Chondrocyte (in vitro differentiated cells): Measurements from ENCODE around the gene PPFIBP1. TPM values are rescaled to one million over a fixed set of nuclear protein-coding genes. Genes with fewer than 3 reads are reported as not detected.

Source experiments
- DNase-seq: peaks from one replicate; pipeline ENCODE4 v3.0.0; 2021; ENCODE audit warnings: mixed read lengths, low spot score
- H3K27ac Mint-ChIP-seq: one replicate; pipeline ENCODE4 v1.8.0; 2021; ENCODE audit warnings: mild to moderate bottlenecking, moderate library complexity, mixed read lengths; ENCODE audit not compliant: unreplicated experiment
- H3K27me3 Mint-ChIP-seq: 2 replicates; pipeline ENCODE4 v1.8.0; 2021; ENCODE audit warnings: low read depth, mixed read lengths
- H3K36me3 Mint-ChIP-seq: 2 replicates; pipeline ENCODE4 v1.8.0; 2021; ENCODE audit warnings: low read depth, mixed read lengths
- H3K4me1 Mint-ChIP-seq: 2 replicates; pipeline ENCODE4 v1.8.0; 2021; ENCODE audit warnings: low read depth, mild to moderate bottlenecking, mixed read lengths
- H3K4me3 Mint-ChIP-seq: one replicate; pipeline ENCODE4 v1.8.0; 2021; ENCODE audit warnings: mild to moderate bottlenecking, moderate library complexity, mixed read lengths; ENCODE audit not compliant: unreplicated experiment
- H3K9me3 Mint-ChIP-seq: 2 replicates; pipeline ENCODE4 v1.8.0; 2021; ENCODE audit warnings: low read depth, mixed read lengths
- total RNA-seq: library from RNA; stranded (reverse); gene quantifications from 3 replicates; pipeline ENCODE4 v1.2.1, GENCODE V29; 2021
- TF ChIP-seq, protein P1 (sequence below): fragments of 200-600 bp; sonication (generic); IDR thresholded peaks from 2 replicates; pipeline ENCODE4 v1.5.0; 2021; ENCODE audit warnings: antibody characterized with exemption, mild to moderate bottlenecking, moderate library complexity

Gene PPFIBP1
- total RNA-seq, 1 donor from 2014 or later, result 85.0 TPM

- peaks cover 21% of the 10 kb centered on the region for H3K4me1 Mint-ChIP-seq
- no peaks in the 10 kb centered on the region for H3K9me3 Mint-ChIP-seq
- H3K27me3 Mint-ChIP-seq, result no peaks in the 10 kb centered on the region
- peaks cover 2% of the 10 kb centered on the region for H3K36me3 Mint-ChIP-seq
- no peak overlapping the region for H3K4me3 Mint-ChIP-seq
- H3K27ac Mint-ChIP-seq, result no peak overlapping the region
- TF ChIP-seq, protein P1, sequence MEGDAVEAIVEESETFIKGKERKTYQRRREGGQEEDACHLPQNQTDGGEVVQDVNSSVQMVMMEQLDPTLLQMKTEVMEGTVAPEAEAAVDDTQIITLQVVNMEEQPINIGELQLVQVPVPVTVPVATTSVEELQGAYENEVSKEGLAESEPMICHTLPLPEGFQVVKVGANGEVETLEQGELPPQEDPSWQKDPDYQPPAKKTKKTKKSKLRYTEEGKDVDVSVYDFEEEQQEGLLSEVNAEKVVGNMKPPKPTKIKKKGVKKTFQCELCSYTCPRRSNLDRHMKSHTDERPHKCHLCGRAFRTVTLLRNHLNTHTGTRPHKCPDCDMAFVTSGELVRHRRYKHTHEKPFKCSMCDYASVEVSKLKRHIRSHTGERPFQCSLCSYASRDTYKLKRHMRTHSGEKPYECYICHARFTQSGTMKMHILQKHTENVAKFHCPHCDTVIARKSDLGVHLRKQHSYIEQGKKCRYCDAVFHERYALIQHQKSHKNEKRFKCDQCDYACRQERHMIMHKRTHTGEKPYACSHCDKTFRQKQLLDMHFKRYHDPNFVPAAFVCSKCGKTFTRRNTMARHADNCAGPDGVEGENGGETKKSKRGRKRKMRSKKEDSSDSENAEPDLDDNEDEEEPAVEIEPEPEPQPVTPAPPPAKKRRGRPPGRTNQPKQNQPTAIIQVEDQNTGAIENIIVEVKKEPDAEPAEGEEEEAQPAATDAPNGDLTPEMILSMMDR, result no peak
- DNase-seq, result no peak
Measured at GRCh38 chr12:27566626-27567025, 42.6 kb downstream of the PPFIBP1 start.

DNA sequence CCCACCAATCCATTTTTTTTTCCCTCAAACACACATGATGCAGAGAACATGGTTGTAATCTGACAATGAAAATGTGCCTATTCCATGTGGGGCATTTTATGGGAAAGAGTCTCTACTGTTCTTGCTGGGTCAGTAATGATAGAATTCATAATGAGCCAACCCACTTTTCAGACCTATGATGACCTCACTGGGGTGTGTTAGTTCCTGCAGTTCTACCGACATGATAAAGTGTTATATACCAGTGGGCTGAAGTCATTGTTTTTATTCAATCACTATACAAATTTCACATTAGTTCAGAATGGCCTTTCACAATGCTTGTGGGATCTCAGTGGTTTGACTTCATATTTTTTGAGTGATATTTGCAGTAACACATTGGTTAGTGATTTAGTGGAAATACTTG, 47.5 kb downstream of the PPFIBP1 start:
- no peak for DNase-seq
- H3K27ac Mint-ChIP-seq, result peak overlapping the region; percentile 65
- no peaks in the 10 kb centered on the region for H3K27me3 Mint-ChIP-seq
- peaks cover 49% of the 10 kb centered on the region for H3K4me1 Mint-ChIP-seq
- TF ChIP-seq, protein P1, result no peak
- H3K9me3 Mint-ChIP-seq, result no peaks in the 10 kb centered on the region
- H3K4me3 Mint-ChIP-seq, result no peak overlapping the region
- H3K36me3 Mint-ChIP-seq, result peaks cover 2% of the 10 kb centered on the region

- peaks cover 4% of the 10 kb centered on the region for H3K36me3 Mint-ChIP-seq
- no peaks in the 10 kb centered on the region for H3K27me3 Mint-ChIP-seq
- no peaks in the 10 kb centered on the region for H3K9me3 Mint-ChIP-seq
- DNase-seq, result no peak
- peak overlapping the region; percentile 86 for H3K27ac Mint-ChIP-seq
- no peak overlapping the region for H3K4me3 Mint-ChIP-seq
- peaks cover 59% of the 10 kb centered on the region for H3K4me1 Mint-ChIP-seq
- TF ChIP-seq, protein P1, result no peak
Measured at GRCh38 chr12:27572486-27573255, 48.7 kb downstream of the PPFIBP1 start.

DNA sequence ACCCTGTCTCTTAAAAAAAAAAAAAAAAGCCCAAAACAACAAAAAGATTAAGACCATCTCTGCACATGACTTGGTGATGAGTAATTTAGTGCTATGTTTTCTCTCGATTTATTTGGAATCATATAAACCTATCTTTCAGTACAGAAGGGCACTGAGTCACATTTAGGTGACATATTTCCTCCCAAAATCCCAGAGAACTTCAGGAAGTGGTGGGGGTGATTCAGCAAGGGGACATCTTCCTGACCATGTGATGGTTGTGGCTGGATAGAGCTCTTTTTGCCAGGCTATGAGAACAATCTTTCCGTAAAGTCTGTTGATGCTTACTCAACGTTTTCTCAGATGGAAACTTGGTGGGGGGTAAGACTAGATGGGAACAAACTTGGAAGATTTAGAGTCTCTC, 50.0 kb downstream of the PPFIBP1 start:
- DNase-seq, result no peak
- Mint-ChIP-seq H3K27ac (peak overlapping the region; percentile 86), H3K27me3 (no peaks in the 10 kb centered on the region), H3K4me3 (no peak overlapping the region), H3K9me3 (no peaks in the 10 kb centered on the region), H3K4me1 (peaks cover 66% of the 10 kb centered on the region), H3K36me3 (peaks cover 10% of the 10 kb centered on the region)
- TF ChIP-seq, protein P1, result no peak

DNA sequence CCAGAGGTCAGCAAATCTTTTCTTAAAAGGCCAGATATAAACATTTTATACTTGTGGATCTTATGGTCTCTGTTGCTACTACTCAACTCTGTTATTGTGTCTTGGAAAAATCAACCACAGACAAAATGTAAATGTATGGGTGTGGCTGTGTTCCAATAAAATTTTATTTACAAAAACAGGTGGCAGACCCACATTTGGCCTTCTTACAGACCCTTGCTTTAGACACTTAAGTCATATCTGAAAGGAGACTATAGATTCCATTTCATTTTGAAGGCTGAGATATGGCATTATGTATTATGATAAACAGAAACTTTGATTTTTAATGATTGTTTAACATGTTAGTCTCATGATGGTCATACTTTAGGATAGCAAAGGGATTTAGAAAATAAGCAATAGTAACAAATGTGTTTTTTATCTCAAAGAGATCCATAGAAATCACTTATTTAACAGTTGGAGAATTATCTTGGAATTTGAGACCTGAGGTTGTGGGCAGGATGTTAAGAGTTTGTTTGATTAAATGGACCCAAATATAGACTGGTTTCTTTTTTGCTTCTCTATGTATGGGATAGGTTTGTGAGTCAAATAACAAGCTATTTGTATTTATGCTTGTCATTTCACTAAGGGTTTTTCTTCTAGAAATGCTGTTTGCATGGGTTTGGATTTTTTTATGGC, 51.2 kb downstream of the PPFIBP1 start:
- TF ChIP-seq, protein P1, result no peak
- Mint-ChIP-seq H3K27ac (peak overlapping the region; percentile 88), H3K4me3 (peak overlapping the region; percentile 31), H3K27me3 (no peaks in the 10 kb centered on the region), H3K9me3 (no peaks in the 10 kb centered on the region), H3K4me1 (peaks cover 66% of the 10 kb centered on the region), H3K36me3 (peaks cover 15% of the 10 kb centered on the region)
- no peak for DNase-seq
